HL-60 (cell line): Measurements from ENCODE around the gene SSX2IP.

Experiments
- CTCF ChIP-seq: IDR thresholded peaks from one replicate; pipeline ENCODE4 v1.5.1; 2011; ENCODE audit warnings: low read length, control low read depth, inconsistent platforms; ENCODE audit not compliant: insufficient read depth
- GABPA ChIP-seq: IDR thresholded peaks from 2 replicates; pipeline ENCODE4 v1.6.1; 2012; ENCODE audit warnings: low read depth
- POLR2AphosphoS5 ChIP-seq: IDR thresholded peaks from 2 replicates; pipeline ENCODE4 v1.6.1; 2012; ENCODE audit warnings: low read depth
- REST ChIP-seq: IDR thresholded peaks from 2 replicates; pipeline ENCODE4 v1.6.1; 2012; ENCODE audit warnings: low read depth; ENCODE audit not compliant: insufficient replicate concordance

- TF ChIP-seq POLR2AphosphoS5 = no peak
- TF ChIP-seq REST = no peak
- no peak for TF ChIP-seq CTCF
- TF ChIP-seq GABPA = no peak
These were observed 78.5 kb downstream of the SSX2IP start for GRCh38 chr1:84611796-84612195.
